GM12878 (cell line): Measurements from ENCODE around the gene ZDHHC7.

Source experiments
- CTCF ChIP-seq, 3 experiments: IDR thresholded peaks in 2 of 3; conservative IDR thresholded peaks in 1 of 3; 2 replicates each; pipeline ENCODE4 v1.5.1; 2011; ENCODE audit warnings: low read depth in 3 of 3, low read length in 3 of 3, mild to moderate bottlenecking in 3 of 3, control low read depth in 2 of 3, moderate library complexity in 2 of 3, inconsistent platforms in 1 of 3, mixed read lengths in 1 of 3; ENCODE audit not compliant: control insufficient read depth in 2 of 3, insufficient read depth in 1 of 3; ENCODE audit errors: extremely low read depth in 1 of 3
- ETV6 ChIP-seq, 2 experiments: fragments of 450-650 bp in 1 of 2; IDR thresholded peaks in 1 of 2; conservative IDR thresholded peaks in 1 of 2; 2 replicates each; pipeline ENCODE4 v1.6.1; 2014; ENCODE audit warnings: antibody characterized with exemption in 1 of 2, borderline replicate concordance in 1 of 2, low read depth in 1 of 2, mild to moderate bottlenecking in 1 of 2, moderate library complexity in 1 of 2
- NFIC ChIP-seq: IDR thresholded peaks from 2 replicates; pipeline ENCODE4 v1.6.1; 2012; ENCODE audit warnings: low read depth, mild to moderate bottlenecking, inconsistent platforms, low read length, moderate library complexity
- NFYB ChIP-seq: IDR thresholded peaks from 2 replicates; pipeline ENCODE4 v1.6.1; 2011; ENCODE audit warnings: low read depth, mild to moderate bottlenecking, low read length, improper control_type of control experiment, moderate library complexity; ENCODE audit not compliant: insufficient read depth

- TF ChIP-seq NFIC: no peak
- TF ChIP-seq ETV6 (conservative IDR thresholded peaks at IDR 0.05 in 1 of 2, IDR thresholded peaks at IDR 0.05 in 1 of 2; ENCODE audit: borderline replicate concordance in 1 of 2, low read depth in 1 of 2): no peak
- TF ChIP-seq CTCF (IDR thresholded peaks at IDR 0.05 in 2 of 3, conservative IDR thresholded peaks at IDR 0.05 in 1 of 3; ENCODE audit: control insufficient read depth in 2 of 3, extremely low read depth in 1 of 3, insufficient read depth in 1 of 3, low read depth in 3 of 3, low read length in 3 of 3): no peak
- no peak for TF ChIP-seq NFYB
Measured at GRCh38 chr16:84933774-84934631, 77.3 kb downstream of the ZDHHC7 start.
